NCI-H2107 treated with DMSO at 0.1 percent for 48 hours (cell line): ENCODE results near the gene B3GNT7.
"Not testable (repeated sequence)": the region's sequence is repeated elsewhere in the genome, so short reads cannot be mapped to it uniquely, and the experiment has no call there.

Experiments
- DNase-seq: peaks from one replicate; lab custom pipeline; 2025; ENCODE audit not compliant: unreplicated experiment; lab: John Stamatoyannopoulos, UW

Gene B3GNT7

GRCh38 chr2:231395188-231396057, at the start of gene B3GNT7:
Gene B3GNT7, plus strand, starts transcription at chr2:231395710. Its CDS starts 94 bp downstream, at chr2:231395804.
- no peak for DNase-seq

- no peak for DNase-seq
These were observed 48.4 kb upstream of the B3GNT7 start for GRCh38 chr2:231347081-231347480.

- no peak for DNase-seq
These were observed 47.9 kb upstream of the B3GNT7 start for GRCh38 chr2:231347638-231348037.

GRCh38 chr2:231348173-231348572, 47.3 kb upstream of the B3GNT7 start:
- no peak for DNase-seq

- DNase-seq, result no peak
These were observed 46.7 kb upstream of the B3GNT7 start for GRCh38 chr2:231348704-231349373.

GRCh38 chr2:231349374-231349735, 46.2 kb upstream of the B3GNT7 start:
- not testable (repeated sequence) for DNase-seq

GRCh38 chr2:231351648-231352047, 43.9 kb upstream of the B3GNT7 start:
- DNase-seq, result no peak

GRCh38 chr2:231353469-231353868, 42.0 kb upstream of the B3GNT7 start:
- DNase-seq, result no peak

- DNase-seq, result no peak
These were observed 39.7 kb upstream of the B3GNT7 start for GRCh38 chr2:231355508-231356465.

- no peak for DNase-seq
These were observed 39.1 kb upstream of the B3GNT7 start for GRCh38 chr2:231356466-231356844.

- DNase-seq, result no peak
These were observed 38.5 kb upstream of the B3GNT7 start for GRCh38 chr2:231357048-231357447.

GRCh38 chr2:231357931-231358330, 37.6 kb upstream of the B3GNT7 start:
- no peak for DNase-seq

- no peak for DNase-seq
These were observed 36.1 kb upstream of the B3GNT7 start for GRCh38 chr2:231359441-231359840.

- no peak for DNase-seq
These were observed 35.6 kb upstream of the B3GNT7 start for GRCh38 chr2:231359948-231360347.

- no peak for DNase-seq
These were observed 35.1 kb upstream of the B3GNT7 start for GRCh38 chr2:231360401-231360800.

- no peak for DNase-seq
These were observed 34.6 kb upstream of the B3GNT7 start for GRCh38 chr2:231360881-231361371.

GRCh38 chr2:231361701-231362554, 33.6 kb upstream of the B3GNT7 start:
- DNase-seq, result no peak

GRCh38 chr2:231362555-231363184, 32.8 kb upstream of the B3GNT7 start:
- no peak for DNase-seq

- DNase-seq, result no peak
These were observed 31.4 kb upstream of the B3GNT7 start for GRCh38 chr2:231364061-231364460.
